ENCODE data around the gene STXBP2.

Gene STXBP2

GRCh38 chr19:7624810-7625209 is 12.1 kb upstream of the STXBP2 start (continued):
- no peak for TF ChIP-seq ZNF645 (tag by site-specific recombination; IDR thresholded peaks at IDR 0.05)

GRCh38 chr19:7625763-7626372 is 11.0 kb upstream of the STXBP2 start:
- no peak overlapping the region for H3K27ac ChIP-seq (ENCODE audit: extremely low read depth, low read depth, low read length)
- H3K4me3 ChIP-seq (ENCODE audit: low read depth, low read length) = no peak overlapping the region
- POLR2A ChIA-PET = interaction anchor here (0.8 kb wide), 1 partner anchor 7 kb away, joined by 3 read pairs; the partner anchor contains the start of gene PCP2
- 0 out of 2 replicates have a peak, but pooled peaks have one; percentile 24 for TF ChIP-seq GLIS2 (tag by site-specific recombination; IDR thresholded peaks at IDR 0.05)
- no peak for TF ChIP-seq ZNF10 (tag by site-specific recombination; IDR thresholded peaks at IDR 0.05)
- CTCF ChIA-PET = interaction anchor here (0.6 kb wide), 1 partner anchor 58 kb away, joined by 4 read pairs; no protein-coding TSS in a partner anchor
- peaks cover 4% of the 10 kb centered on the region; the same call in 1 of the 2 replicates for H3K4me1 ChIP-seq (ENCODE audit: control insufficient read depth, insufficient read depth, low read length)
- H3K36me3 ChIP-seq (ENCODE audit: control insufficient read depth in 2 of 2, insufficient read depth in 1 of 2, low read length in 2 of 2) = peaks cover 0 to 64% of the 10 kb centered on the region in 2 experiments; a peak in 2 of 3 replicates
- H3K9me3 ChIP-seq (ENCODE audit: control insufficient read depth, insufficient read depth, low read depth, low read length) = no peaks in the 10 kb centered on the region

- Histone ChIP-seq H3K9me3 (ENCODE audit: control insufficient read depth, insufficient read depth, low read depth, low read length) (no peaks in the 10 kb centered on the region), H3K36me3 (ENCODE audit: control insufficient read depth in 2 of 2, insufficient read depth in 1 of 2, low read length in 2 of 2) (peaks cover 0 to 59% of the 10 kb centered on the region in 2 experiments; a peak in 2 of 3 replicates), H3K27ac (ENCODE audit: extremely low read depth, low read depth, low read length) (no peak overlapping the region), H3K4me3 (ENCODE audit: low read depth, low read length) (no peak overlapping the region), H3K4me1 (ENCODE audit: control insufficient read depth, insufficient read depth, low read length) (peaks cover 4% of the 10 kb centered on the region; the same call in 1 of the 2 replicates)
- TF ChIP-seq ZNF341 (tag by site-specific recombination; IDR thresholded peaks at IDR 0.05; ENCODE audit: low read depth) = no peak
- TF ChIP-seq ZNF501 (tag by site-specific recombination; IDR thresholded peaks at IDR 0.05) = no peak
- no peak for TF ChIP-seq ZNF211 (tag by site-specific recombination; IDR thresholded peaks at IDR 0.05; ENCODE audit: low read depth)
- no peak for TF ChIP-seq ZNF548 (tag by site-specific recombination; IDR thresholded peaks at IDR 0.05)
- no peak for TF ChIP-seq ZNF391 (tag by site-specific recombination; IDR thresholded peaks at IDR 0.05; ENCODE audit: borderline replicate concordance, low read depth)
- TF ChIP-seq GLIS1 (tag by site-specific recombination; IDR thresholded peaks at IDR 0.05) = no peak
- no peak for TF ChIP-seq ZNF677 (tag by site-specific recombination; IDR thresholded peaks at IDR 0.05)
- TF ChIP-seq ZNF174 (tag by site-specific recombination; IDR thresholded peaks at IDR 0.05) = no peak
- TF ChIP-seq ZBTB8A (tag by site-specific recombination; IDR thresholded peaks at IDR 0.05) = no peak
- TF ChIP-seq ZNF112 (tag by site-specific recombination; IDR thresholded peaks at IDR 0.05) = no peak
- ChIA-PET CTCF (interaction anchor here (1.1 kb wide), 1 partner anchor 59 kb away, joined by 3 read pairs; no protein-coding TSS in a partner anchor), POLR2A (no interaction called here)
These were observed 9.7 kb upstream of the STXBP2 start for GRCh38 chr19:7627166-7627565.

- H3K4me3 ChIP-seq (ENCODE audit: low read depth, low read length) = peak overlapping the region; percentile 91
- ChIA-PET CTCF (interaction anchor here (0.6 kb wide), 1 partner anchor 224 kb away, joined by 3 read pairs; no protein-coding TSS in a partner anchor), POLR2A (interaction anchor here (0.6 to 1.9 kb wide), 7 partner anchors 9 to 551 kb away, joined by 3 to 14 read pairs (median 7); partner anchors contain the start of gene CAMSAP3)
- TF ChIP-seq ZNF623 (tag by site-specific recombination; IDR thresholded peaks at IDR 0.05) = 0 out of 2 replicates have a peak, but pooled peaks have one; percentile 11
- no peak for TF ChIP-seq KLF16 (tag by site-specific recombination; IDR thresholded peaks at IDR 0.05)
- peaks cover 0 to 47% of the 10 kb centered on the region in 2 experiments; a peak in 2 of 3 replicates for H3K36me3 ChIP-seq (ENCODE audit: control insufficient read depth in 2 of 2, insufficient read depth in 1 of 2, low read length in 2 of 2)
- peaks cover 4% of the 10 kb centered on the region; the same call in 1 of the 2 replicates for H3K4me1 ChIP-seq (ENCODE audit: control insufficient read depth, insufficient read depth, low read length)
- no peaks in the 10 kb centered on the region for H3K9me3 ChIP-seq (ENCODE audit: control insufficient read depth, insufficient read depth, low read depth, low read length)
- H3K27ac ChIP-seq (ENCODE audit: extremely low read depth, low read depth, low read length) = no peak overlapping the region
These were observed 8.2 kb upstream of the STXBP2 start for GRCh38 chr19:7628589-7629311.
